Measurements from ENCODE around the gene RAB18.
"Not testable (repeated sequence)": the region's sequence is repeated elsewhere in the genome, so short reads cannot be mapped to it uniquely, and the experiment has no call there.

The RAB18 gene

GRCh38 chr10:27504808-27505460, 830 bp downstream of the RAB18 start:
- DNase-seq: no peak

GRCh38 chr10:27505537-27505936, 1.4 kb downstream of the RAB18 start:
- DNase-seq: not testable (repeated sequence)

GRCh38 chr10:27506280-27506679, 2.2 kb downstream of the RAB18 start:
- no peak for DNase-seq

DNA sequence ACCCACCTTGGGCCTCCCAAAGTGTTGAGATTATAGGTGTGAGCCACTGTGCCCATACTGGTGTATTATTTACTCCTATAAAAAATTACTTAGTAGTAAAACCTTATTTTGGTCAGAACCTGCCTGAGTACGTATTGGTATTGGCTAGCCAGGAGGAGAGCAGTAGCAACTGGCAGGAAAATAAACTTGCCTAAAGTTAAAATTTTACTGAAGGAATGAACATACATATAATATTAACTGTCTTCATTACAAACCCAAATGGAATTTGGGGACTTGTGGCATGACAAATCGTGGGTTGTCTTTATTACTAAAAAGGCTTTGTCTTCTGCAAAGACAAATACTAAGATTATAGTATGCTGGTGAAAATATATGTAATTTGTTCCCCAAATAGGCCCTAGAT, 8.4 kb downstream of the RAB18 start:
- DNase-seq: no peak

DNA sequence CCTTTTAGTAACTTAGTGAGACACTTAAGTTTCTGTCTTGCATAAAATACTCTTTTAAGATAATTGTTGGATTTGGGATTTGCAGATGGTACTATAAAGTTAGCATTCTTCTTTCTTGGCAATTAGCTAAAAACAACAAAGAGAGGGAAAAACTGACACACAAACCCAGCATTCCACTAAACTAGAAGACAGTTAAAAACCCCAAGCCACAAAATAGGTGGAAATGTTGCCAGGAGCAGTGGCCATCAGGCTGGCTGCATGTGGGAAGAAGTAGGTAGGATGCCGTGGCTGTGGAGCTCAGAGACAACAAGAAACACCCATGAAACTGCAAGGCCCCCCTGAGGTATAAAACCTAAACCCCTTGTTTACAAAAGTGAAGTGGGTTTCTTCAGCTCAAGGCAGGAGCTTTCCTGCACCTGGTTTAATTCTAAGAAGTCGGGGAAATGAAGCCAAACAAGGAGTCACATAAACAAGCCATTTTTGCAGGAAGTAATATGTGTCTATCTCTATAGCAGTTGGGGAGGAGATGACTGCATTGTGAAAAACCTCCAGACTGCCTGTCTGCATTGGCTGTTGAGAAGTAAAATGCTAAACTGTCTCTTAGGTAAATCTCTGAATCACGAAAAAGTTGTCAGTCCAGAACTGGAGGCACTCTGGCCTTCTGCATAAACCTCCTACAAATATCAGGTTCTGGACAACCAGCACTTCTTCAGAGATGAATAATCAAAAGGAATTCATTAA, 9.5 kb downstream of the RAB18 start:
- DNase-seq: no peak

- no peak for DNase-seq
These were observed 10.1 kb downstream of the RAB18 start for GRCh38 chr10:27514243-27514642.

DNA sequence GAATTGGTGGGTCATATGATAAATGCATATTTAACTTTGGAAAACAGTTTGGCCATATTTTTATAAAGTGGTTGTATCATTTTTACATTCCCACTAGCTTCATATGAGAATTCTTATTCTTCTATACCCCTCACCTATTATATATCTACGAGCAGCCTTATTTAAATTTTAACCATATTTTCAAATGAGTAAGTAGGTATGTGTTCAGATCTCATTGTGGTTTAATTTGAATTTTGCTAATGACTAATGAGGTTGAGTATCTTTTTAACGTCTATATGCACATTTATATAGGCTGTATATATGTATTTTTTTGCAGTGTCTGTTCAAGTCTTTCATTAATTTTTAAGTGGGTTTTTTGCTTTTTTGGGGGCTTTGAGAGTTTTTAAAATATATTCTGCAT, 14.2 kb downstream of the RAB18 start:
- DNase-seq: no peak

DNA sequence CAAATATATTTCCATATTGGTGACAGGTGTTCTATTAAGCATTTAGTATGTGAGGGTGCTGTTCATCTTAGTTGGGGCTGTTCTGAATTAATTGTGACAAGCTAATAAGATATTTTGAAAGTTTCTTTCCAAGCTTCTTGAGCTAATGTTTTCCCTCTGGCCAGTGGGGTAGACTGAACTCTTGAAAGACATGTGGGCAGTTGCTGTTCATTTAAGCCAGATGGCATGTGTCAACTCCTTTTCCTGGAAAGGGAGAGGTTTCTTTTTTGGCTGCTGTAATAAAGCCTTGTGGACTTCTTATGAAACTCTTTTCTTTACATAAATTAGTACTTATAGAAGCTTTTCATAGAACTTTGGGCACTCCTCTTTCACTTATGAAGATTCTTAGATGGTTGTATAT, 21.7 kb downstream of the RAB18 start:
- no peak for DNase-seq

DNA sequence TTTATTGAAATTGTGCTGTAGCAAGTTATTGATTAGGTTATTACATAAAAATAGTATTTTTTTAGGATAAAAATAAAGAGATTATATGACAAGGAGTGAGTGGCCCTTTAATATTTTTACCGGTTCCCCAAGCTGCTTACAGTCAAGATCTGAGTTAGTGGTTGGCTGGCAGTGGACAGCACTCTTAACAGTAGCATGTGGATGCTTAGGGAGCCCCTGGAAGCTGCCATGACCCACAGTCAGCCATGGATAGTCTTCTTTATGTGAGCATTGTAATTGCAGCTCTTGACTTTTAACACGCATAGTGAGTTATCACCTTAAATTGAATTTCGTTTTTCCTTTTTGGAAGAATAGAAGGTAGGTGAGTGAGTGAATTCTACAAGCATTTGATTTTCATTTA, 22.1 kb downstream of the RAB18 start:
- DNase-seq: no peak

DNA sequence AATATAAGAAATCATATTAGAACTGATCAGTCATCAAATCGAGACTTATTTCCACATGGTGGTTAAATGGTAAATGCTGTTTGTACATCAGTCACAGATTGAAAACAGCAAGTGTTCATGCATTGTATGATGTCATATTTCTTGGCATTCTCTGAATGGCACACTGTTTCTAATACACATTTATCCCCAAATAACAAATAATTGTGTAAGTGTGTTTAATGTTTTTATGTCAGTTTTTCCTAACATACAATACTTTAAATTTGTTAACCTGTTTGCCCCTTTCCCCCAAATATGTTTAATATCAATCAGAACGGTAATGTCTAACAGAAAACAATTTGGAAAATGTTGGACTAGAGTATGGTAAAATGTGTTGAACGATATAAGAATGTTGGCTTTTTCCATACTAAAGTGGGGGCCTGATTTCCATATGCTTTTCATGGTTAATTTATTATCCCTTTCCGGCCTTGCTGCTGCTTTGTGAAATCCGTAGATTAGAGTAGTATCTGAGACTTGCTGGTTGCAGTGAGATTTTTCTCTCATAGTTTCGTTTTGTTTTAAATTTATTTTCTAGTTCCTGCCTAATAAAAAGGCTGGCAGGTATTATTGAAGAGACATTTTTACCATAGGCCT, 23.7 kb downstream of the RAB18 start:
- no peak for DNase-seq

- DNase-seq: no peak
These were observed 25.1 kb downstream of the RAB18 start for GRCh38 chr10:27529010-27529783.

GRCh38 chr10:27530477-27530876, 26.4 kb downstream of the RAB18 start:
- DNase-seq: no peak

- DNase-seq: no peak
These were observed 27.3 kb downstream of the RAB18 start for GRCh38 chr10:27531336-27531847.

DNA sequence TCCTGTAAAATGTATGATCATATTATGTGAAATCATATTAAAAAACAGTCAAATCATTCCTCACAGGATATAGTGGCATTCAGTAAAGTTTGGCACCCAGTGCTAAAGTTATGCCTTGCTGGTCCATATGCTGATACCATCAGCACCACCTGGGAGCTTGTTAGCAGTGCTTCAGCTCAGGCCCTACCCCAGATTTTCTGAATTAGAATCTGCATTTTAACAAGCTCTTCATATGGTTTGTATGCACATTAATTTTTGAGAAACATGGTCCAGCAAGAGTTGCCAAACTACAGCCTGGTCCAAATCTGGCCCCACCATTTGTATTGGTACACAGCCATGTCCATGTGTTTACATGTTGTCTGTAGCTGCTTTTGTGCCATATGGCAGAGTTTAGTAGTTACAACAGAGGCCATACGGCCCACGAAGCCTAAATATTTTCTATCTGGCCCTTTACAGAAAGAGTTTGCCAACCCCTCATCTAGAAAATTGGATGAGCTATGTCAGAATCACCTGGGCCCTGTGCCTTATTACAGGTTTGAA, 30.1 kb downstream of the RAB18 start:
- no peak for DNase-seq

DNA sequence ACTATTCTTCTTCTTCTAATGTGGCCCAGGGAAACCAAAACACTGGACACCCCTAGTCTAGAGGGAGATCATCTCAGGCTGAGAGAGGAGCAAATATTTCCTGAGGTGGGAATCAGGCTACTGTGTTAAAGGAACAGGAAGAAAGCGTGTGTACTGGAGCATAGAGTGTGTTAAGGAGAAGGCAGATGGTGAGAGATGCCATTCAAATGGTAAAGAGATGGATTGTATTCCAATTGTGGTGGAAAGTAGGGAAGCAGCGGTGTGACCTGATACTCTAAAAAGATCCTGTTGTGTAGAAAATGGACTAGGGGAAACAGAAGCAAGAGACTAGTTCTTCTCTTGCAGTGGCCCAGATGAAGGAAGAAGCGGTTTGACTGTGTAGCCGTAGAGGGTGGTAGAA, 31.2 kb downstream of the RAB18 start:
- DNase-seq: no peak

- no peak for DNase-seq
These were observed 32.3 kb downstream of the RAB18 start for GRCh38 chr10:27536437-27536836.

DNA sequence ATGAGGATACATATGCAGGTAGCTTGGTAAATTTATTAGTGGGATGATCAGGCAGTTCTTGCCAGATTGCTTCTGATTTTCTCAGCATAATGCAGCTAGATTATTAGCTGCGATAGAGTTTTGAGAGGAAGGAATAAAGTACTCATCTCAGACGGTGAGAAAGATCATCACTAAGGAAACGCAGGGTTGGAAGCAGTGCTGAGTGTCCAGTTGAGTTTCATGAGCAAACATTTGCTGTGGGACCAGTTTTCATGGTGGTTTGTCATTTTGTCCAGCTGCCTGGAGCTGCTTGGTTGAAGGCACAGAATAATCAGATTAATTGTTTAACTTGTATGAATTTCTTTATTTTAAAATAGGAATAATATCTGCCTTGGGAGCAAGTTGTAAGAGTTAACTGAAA, 33.1 kb downstream of the RAB18 start:
- no peak for DNase-seq

- DNase-seq: no peak
These were observed 33.7 kb downstream of the RAB18 start for GRCh38 chr10:27537787-27538186.

DNA sequence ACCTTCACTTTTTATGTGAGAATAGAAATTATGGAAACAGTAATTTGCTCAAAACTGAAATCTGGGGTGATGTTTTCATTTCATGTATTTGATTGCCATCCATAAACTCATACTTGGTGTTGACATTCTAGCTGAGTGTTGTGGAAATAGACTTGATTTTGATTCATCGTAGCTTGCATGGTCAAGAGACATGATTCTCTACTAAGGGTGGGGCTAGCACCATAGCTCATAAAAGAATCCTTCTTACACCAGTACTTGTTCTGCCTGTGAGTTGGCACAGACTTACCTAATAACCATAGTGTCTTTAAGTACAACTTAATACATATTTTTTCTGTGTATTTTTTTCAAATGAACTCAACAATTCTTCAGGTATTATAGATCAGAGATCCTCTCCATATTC, 36.6 kb downstream of the RAB18 start:
- DNase-seq: no peak

GRCh38 chr10:27541796-27542729, 38.0 kb downstream of the RAB18 start:
- DNase-seq: no peak

DNA sequence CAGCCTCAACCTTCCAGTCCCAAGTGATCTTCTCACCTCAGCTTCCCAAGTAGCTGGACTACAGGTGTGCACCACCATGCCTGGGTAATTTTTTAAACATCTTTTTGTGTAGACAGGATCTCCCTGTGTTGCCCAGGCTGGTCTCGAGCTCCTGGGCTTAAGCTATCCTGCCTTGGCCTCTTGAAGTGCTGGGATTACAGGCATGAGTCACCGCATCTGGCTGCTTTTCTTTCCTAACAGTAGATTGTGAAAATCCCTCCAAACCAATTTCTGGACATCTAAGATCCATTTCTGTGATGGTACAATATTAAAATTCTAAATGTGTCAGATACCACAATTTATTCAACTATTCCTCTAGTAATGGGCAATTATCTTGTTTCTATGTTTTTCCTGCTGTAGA, 38.7 kb downstream of the RAB18 start:
- DNase-seq: no peak

Data from hypothalamus (tissue), 51 donors.